HG02798 (cell line): ENCODE measurements around the gene MAMLD1.

ENCODE experiments used
- ATAC-seq: cut with Tn5 transposase; IDR thresholded peaks from one replicate; pipeline ENCODE4 v1.9.1; 2021; ENCODE audit warnings: mild to moderate bottlenecking; ENCODE audit not compliant: unreplicated experiment, poor library complexity

Gene MAMLD1

DNA sequence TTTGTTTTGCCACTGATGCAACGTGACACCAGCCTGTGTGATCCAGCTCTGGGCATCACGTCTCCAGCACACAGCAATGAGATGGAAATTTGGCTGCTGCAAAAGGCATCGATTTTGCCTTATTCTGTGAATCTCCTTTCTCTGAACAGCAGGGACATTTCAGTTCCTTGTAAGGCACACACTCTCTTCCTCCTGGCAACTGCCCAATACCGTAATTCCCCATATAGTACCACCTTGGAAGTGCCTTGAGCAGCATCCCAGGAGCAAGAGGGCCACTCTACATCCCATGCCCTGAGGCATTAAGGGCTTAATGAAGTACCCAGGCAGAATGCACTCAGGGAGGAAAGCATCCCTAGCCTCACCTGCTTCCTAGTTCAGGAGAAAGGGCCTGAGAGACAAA lies 10.5 kb upstream of the MAMLD1 start:
- ATAC-seq, result no peak

DNA sequence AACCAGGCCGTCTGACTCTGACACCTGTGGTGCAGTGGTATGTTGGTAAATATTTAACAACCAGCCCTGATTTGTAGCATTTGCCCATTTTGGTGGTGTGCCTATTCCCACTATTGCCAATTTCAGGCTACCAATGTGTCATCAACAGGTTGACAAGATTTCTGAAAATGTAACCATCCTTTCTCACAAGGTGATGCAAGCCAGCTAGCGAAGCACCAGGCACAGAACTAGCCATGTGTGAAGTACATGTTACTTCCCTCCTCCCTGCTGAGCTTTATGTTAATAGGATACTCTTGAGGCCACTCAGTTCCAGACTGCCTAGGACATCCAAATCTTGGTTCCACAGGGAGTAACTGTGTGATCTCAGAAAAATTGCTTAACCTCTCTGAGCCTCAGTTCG lies 7.2 kb upstream of the MAMLD1 start:
- no peak for ATAC-seq

DNA sequence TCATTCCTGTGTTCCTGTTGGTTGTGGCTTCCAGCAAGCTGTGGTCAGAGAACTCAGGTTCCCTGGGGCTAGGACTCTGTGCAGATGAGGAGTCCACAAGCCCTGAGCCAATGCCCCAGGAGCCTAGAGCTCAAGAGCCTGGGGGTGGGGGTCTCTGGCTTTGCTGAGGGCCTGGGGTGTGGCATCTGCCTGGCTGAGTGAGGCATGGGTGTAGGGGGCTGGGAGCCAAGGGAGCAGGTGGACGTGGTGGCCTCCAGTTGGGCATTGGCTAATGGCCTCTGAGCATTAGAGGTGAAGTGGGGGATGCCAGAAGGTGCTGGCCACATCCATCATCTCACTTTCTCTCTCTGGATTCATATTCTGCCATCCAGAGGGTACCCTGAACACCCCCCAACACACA lies 5.3 kb upstream of the MAMLD1 start:
- ATAC-seq, result no peak

DNA sequence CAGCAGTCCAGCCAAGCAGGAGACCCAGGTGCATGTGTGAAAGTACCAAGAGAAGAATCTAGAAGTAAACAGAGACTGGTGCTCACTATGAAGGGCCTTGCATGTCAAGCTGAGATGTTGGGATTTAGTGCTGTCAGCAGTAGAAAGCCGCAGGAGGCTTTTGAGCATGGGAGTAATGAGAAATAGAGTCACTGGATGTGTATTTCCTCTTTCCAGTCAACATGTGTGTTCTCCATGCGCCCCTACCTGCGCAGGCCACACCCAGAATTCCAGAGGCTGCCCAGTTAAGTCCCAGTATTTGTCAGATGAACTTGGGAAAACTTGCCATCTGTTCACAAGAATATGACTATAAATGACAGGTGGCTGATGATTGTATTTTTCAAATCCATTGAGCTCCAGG lies 4.5 kb upstream of the MAMLD1 start:
- no peak for ATAC-seq

DNA sequence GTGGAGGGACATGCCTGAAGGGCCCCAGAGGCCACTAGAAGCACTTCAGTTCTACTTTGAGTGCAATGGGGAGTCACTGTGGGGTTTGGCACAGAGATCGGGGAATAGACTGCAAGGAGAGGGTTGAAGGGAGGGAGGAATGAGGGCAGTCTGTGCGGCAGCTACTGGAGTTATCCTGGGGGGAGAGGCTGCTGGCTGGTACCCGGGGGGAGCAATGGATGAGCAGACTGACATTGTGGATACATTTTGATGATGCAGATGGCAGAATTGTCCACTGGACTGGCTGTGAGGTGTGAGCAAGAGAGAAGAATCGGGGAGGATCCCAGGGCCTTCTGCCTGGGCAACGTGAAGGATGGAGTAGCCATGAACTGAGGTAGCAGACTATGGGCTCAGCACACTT lies 2.8 kb upstream of the MAMLD1 start:
- no peak for ATAC-seq

DNA sequence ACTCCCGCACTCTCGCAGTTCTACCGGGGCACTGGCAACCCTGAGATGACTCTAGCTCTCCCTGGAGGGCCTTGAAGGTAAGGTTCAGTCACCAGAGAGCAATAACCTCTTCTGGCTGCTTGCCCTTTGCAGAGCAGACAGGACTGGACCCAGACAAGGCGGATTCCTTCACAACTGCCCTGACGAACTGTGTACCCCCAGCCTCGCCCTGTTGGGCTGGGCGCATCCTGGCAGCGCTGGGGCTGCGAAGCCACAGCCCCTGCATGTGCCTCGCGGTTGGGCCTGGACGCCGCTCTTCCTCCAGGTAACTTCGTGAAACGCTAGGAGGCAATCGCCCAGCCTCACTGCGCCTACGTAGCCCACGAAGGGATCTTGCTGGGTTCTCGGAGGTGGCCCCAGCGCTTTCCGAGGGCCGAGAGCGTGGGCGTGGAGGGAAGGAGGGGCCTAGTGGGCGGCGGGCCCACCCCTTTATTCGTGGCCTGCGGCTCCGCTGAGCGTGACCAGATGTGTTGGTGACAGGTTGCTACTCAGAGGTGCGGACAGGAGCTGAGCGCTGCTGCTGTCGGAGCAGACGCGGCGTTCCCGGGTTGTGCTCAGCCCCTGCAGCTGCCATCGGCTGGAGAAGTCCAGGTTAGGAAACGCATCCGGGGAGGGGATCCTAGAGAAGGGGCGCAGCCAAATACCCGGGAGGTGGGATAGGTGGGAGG lies 1.9 kb upstream of the MAMLD1 start:
- ATAC-seq, result no peak

DNA sequence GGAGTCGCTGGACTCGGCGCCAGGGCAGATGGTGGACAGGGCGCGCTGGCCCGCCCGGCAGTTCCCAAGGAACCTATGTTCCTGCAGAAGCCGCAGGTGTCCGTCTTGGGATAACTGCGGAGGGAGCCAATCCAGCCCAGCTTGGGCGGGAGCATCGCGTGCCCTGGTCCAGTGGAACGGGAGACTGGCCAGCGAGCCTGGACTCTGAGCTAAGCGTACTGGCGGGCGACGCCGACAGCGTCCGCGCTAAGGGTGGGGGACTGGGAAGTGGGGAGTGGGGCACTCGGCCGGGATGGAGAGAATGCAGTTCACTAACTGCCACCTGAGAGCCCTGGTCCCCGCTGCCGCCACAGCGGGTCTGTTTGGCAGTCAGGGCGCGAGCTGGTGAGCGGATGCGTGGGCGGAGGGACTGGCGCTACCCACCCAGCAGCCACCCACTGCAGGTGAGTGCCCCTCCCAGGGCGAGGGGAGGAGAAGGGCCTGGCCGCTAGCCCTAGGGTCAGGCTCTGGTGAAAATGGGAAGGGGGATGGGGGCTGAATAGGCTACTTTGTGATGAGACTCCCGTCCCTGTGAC lies 1.3 kb upstream of the MAMLD1 start:
- ATAC-seq, result no peak

DNA sequence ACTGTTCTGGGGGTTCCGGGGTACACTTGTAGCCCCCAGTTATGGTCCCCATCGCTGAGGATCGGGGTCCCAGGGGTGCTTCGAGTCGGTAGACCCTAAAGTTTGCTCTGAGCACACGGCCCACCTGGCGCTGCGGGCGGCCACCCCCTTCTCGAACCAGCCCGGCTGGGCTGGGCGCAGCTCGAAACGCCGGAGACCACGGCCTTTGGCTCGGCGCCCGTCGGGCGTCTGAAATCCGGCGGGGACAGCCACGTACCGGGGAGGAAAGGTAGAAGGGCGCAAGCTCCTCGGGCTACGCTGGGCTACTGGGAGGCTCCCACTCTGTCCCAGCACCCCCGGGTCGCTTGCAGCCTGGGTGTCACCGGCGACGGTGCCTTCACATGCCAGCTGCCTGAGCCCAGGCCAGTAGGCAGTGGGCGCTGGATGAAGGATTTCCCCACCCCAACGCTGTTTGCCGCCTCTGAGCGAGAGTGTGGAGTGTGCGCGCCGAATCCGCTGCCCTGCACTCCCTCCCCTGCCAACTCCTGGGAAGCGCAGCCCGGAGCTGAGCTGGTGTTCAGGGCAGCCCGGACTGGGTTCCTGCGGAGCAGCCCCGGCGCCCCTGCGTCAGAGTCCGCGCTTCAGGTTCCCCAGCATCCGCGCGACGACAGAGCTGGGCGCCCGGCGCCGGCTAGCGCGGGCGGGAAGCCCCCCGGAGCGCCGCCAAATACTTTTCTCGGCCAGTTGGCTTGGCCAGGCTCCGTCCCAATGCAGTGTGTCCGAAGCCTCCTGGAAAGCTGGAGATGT lies 637 bp downstream of the MAMLD1 start:
- no peak for ATAC-seq

DNA sequence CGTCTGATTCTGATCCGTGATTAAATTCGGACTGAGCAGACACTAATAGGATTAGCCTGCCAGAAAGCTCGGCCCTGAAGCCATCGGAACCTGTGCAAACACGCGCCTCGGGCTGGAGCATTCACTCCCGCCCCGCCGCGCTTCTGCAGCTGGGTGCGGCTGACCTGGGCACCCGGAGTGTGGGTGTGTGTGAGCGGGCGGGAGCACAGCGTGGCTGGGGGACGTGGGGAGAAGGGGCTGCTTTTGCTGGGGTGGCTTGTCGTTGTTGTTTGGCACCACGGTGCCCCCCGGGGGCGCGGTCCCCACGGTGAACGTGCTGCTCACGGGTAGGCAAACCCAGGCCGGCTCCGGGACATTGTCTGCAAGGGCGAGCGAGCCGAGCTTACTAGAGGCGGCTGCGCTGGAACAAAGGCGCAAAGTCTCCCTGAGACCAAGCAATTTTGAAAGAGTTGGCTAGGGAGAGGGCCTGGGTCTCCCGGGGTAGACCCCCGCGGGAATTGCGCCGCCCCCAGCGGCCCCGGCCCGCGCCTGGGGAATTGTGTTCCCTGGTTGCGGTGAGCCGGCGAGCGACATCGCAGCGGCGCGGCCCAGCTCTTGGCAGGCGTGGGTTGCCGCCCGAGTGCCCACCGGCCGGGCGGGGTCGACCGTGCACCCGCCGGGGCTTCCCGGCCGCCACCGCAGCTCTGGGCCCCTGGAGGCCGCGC lies 1.4 kb downstream of the MAMLD1 start:
- no peak for ATAC-seq

DNA sequence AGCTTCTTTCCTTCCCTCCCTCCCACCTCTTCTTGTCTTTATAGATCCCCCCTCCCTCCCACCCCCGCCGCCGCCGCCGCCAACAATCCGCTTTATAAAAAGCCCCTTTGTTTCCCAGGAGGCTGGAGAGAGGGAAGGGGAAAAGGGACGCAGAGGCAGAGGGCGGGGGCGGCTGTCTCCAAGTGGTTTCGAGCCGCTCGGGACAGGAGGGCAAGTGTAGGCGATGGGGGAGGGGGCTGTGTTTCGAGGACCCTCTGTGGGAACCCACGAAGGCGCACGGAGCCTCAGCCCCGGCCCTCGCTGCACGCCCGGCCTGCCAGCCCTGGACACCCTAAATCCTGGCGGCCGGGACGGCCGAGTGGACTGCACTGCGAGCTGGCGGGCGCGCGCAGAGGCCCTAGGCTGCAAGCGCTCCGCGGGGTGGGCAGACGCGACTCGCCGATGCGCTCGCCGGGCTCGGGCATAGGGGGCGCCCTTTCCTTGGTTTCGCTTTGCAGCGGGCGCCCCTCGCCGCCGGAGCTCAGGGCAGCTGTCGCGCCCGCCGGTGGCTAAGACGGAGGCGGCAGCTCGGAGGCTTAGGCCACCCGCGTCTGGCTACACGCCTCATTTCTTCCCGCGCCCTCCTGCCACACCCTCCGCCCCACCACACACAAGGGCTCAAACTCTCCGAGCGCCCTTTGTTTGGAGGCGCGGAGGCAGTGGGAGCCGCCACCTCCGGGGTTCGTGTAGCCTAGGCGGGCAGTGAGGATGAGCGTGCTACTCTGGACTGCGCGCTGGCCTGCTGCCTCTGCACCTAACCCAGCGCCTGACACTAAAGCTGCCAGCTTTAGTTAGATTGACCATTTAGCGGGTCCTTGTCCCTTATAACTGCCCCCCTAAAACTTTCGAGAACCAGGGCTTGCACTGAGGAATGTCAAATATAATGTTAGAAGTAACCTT lies 2.2 kb downstream of the MAMLD1 start:
- no peak for ATAC-seq

DNA sequence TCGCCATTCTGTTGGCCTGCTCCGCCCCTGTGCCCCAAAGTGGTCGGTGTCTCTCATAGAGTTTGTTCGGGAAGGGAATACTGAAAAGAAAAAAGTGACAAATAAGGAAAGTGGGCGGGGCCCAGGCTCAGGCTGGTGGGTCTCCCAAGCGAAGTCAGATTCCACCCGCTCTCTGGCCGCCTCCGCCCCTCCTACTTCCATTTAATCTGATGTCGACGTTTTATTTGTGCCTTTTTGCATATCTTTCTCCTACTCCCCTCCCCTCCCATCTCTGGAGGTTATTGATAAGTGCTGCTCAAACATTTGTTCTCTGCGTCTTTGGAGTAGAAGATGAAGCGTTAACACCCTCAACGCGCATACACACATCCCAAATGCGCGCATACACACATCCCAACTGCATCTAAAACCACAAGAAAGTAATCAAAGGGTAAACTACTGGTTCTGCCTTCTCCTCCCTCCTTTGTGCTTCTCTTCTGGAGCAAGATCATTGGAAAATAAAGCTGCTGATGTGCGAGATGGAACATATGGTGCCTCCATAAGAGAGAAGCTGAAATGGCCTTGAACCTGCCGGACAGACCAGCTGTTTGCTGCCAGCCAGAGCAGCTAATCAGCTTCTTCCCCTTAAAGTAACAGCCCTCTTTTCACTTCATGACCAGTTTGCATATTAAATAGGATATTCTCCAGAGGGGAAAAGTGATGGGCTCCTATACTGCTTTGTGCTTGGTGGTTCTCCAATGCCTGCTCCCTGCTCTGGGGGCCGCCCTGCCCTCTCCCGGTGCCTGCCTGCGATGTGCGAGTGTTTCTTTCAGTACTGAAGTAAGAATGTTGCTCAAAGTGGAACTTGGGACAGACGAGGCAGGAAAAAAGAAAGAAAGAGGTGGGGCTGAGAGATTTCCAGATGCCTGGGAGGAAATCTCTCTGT lies 3.1 kb downstream of the MAMLD1 start:
- no peak for ATAC-seq

DNA sequence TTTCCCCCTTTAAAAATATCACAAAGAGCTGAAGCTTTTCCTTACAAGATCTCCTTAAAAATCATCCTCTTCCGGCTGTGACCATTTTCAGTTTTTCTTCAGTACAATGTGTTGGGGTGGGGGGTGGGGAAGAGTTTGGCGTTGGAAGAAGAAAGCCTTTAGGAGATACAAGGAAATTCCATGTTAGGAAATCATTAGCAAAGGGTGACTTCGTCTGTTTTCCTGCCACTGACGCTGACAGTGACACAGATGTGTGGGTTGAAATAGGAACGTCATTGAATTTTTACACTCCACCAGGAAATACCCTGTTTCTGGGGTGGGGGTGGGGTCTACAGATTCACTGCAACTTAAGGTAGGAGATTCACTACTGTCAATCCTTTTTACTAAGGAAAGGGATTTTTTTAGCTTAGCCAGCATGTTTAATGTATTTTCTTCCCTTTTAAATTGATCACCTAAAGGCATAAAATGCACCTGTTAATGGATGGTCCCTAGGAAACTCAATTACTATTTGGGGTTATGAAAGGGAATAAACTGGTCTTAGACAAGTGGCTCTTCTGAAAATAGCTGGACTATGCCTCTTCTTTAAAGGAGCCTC lies 3.9 kb downstream of the MAMLD1 start:
- ATAC-seq, result no peak

DNA sequence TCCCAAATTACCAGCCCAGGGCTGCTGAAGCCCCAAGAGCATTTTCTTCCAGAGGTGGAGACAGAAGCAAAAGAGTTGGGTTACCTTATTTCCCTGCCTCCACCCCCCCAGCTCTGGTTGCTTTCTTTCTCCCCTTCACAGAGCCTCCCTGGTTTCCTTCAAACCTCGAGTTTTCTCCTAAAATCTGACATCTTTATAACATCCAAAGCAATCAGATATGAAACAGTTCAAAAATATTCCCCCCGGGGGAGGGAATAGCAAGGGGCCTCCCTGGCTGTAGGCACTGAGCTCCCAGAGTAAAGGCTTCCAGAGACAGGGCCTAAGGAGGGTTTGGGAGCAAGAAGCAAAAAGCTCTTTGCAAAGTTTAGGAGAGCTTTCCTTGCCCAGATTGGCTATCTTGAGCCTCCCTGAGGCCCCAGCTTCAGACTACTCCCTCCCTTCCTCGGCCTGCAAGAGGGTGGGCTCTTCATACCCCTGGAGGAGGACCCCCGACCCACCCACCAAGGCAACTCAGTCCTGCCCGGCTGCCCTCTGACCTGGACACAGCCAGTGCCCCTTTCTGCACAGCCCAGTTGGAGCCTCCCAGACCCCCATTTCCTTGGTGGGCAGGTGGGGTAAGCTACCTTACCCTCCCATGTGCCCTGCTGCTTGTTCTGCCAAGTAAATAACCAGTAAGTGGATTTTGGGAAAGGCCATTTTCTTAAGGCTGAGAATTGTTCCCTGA lies 7.6 kb downstream of the MAMLD1 start:
- no peak for ATAC-seq

DNA sequence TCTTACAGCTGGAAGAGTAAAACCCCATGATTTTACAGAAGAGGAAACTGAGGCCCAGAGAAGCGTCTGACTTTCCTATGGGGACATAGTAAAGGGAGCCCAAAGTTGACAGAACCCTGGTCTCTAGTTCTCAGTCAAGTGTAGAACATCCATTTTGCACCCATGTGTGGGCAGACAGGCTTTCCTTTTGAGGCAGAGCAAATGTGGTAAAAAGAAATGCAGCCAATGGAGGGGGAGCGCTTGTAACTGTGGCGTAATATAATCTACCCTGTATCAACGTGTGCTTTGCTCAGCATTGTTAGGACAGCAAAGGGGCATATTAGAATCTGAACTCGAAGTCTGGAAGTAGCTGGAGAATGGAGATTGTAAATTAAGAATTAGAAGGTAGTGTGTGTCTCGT lies 8.8 kb downstream of the MAMLD1 start:
- no peak for ATAC-seq

DNA sequence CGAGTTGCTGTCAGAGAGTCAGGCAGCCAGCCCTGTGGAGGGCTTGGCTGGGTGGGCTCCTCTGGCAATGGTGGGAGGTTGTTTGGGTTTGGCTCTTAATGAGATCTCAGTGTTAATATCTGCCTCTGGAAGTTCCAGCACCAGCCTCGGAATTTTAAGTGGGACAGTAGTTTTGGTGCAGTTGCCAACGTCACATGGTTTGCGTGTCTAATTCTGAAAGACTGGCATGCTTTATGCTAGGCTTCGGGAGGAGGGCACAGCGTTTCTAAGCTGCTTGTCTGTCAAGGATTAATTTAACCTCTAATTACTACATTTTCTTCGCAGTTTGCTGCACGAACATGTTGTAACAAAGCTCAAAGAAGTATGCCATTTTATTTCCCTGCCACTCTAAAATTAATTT lies 9.2 kb downstream of the MAMLD1 start:
- ATAC-seq, result no peak

DNA sequence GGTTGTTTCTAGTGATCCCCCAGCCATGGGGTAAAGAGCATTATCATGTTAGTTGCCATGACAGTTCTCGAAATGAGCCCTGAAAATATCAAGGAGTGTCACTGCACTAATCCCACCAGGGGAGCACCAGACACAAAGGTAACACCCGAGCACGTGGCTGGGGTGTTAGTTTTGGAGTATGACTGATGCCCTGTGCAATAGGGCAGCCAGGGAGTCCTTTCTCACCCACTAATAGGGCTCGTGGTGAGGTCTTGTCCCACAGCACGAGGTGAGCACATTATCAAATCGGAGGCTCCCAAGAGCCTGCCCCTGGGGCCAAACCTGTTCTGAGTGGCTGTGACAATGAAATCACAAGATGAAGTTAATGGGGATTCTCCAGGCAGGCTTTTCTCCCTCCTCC lies 9.6 kb downstream of the MAMLD1 start:
- ATAC-seq, result no peak

DNA sequence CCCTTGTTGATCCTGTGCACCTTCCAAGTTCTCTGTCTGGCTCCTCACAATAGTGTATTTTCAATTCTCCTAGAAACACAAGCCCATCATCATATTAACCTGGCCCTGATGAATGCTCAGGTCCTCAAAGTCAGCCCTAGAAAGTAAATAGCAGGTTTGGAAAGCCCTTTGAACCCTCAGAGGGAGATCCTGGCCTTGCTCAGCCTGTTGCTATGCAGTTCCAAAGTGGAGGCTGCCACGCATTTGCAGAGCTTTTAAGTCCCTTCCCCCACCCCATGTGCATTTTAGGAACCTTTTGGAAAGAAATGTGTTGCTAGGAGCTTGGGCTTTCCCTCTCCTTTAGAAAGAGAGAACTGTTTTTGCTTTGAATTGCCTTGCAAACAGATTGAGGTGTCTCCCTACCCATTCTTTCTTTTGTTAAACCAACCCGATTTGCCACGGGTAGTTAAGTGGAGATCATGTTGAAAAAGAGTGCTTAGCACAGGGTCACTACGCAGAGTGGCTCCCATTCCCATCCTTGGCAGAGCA lies 12.2 kb downstream of the MAMLD1 start:
- no peak for ATAC-seq

DNA sequence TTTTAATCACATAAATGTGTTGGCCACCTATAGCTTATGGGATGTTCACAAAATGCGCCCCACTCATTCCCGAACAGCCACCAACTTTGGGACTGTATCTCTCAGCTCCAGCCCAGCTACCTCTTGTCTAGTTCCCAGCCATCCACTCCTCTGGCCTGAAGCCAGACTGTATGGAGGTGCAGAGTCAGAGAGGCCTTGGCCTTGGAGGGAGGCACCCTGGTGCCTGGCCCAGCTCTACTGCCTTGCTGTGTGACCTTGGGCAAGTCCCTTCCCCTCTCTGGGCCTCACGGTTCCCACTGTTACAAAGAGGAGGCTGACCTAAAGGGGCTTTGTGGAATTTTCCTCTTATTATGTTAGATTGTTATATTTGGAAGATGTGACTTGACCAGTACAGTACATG lies 13.9 kb downstream of the MAMLD1 start:
- no peak for ATAC-seq
